HepG2 (cell line): ENCODE results near the gene KIAA0825. TPM values are rescaled to one million over a fixed set of nuclear protein-coding genes. Genes with fewer than 3 reads are reported as not detected.

Experiments
- RAD21 ChIP-seq: fragments of 450-650 bp; formaldehyde crosslinking; IDR thresholded peaks from 2 replicates; pipeline ENCODE4 v1.5.0; 2020; ENCODE audit warnings: mild to moderate bottlenecking
- SETDB1 ChIP-seq: sonication (generic); formaldehyde crosslinking; IDR thresholded peaks from 2 replicates; pipeline ENCODE4 v1.5.1; 2020; ENCODE audit warnings: missing genetic modification reagents, mild to moderate bottlenecking, borderline replicate concordance
- THAP11 ChIP-seq: IDR thresholded peaks from 2 replicates; pipeline ENCODE4 v1.6.1; 2016; ENCODE audit warnings: missing biosample characterization, missing genetic modification reagents
- ZBTB7A ChIP-seq: sonication (generic); formaldehyde crosslinking; IDR thresholded peaks from 2 replicates; pipeline ENCODE4 v1.8.0; 2022; ENCODE audit warnings: mild to moderate bottlenecking, missing genetic modification reagents
- ZBTB8A ChIP-seq: sonication (generic); formaldehyde crosslinking; IDR thresholded peaks from 2 replicates; pipeline ENCODE4 v1.4.0; 2020; ENCODE audit warnings: mild to moderate bottlenecking, low read depth, missing genetic modification reagents, borderline replicate concordance
- ZNF335 ChIP-seq: sonication (generic); formaldehyde crosslinking; IDR thresholded peaks from 2 replicates; pipeline ENCODE4 v1.4.0; 2020; ENCODE audit warnings: missing genetic modification reagents
- ZNF556 ChIP-seq: sonication (generic); formaldehyde crosslinking; IDR thresholded peaks from 2 replicates; pipeline ENCODE4 v1.4.0; 2020; ENCODE audit warnings: mild to moderate bottlenecking, missing genetic modification reagents, borderline replicate concordance
- ZNF788 ChIP-seq: sonication (generic); formaldehyde crosslinking; IDR thresholded peaks from 2 replicates; pipeline ENCODE4 v1.5.0; 2020; ENCODE audit warnings: mild to moderate bottlenecking, missing genetic modification reagents, borderline replicate concordance
- ZNF841 ChIP-seq: sonication (generic); formaldehyde crosslinking; IDR thresholded peaks from 2 replicates; pipeline ENCODE4 v1.8.1; 2023; ENCODE audit warnings: missing genetic modification reagents, borderline replicate concordance
- polyA plus RNA-seq, 8 experiments: library from polyadenylated mRNA; depleted of rRNA in 3 of 8; stranded (reverse) in 7 of 8; unstranded in 1 of 8; fragments of >200 nt; fragmentation: Illumina TruSeq in 4 of 8; extraction: Trizol in 4 of 8; gene quantifications; 2 replicates each; pipeline versions ENCODE4 v1.2.1 to v1.2.3, GENCODE V29; 2011 to 2016; ENCODE audit warnings: low read depth in 4 of 8, missing spikeins in 1 of 8, mixed read lengths in 1 of 8; ENCODE audit not compliant: insufficient read depth in 1 of 8
- total RNA-seq, 5 experiments: library from RNA; depleted of rRNA; stranded (reverse); fragments of >200 nt; fragmentation: Illumina TruSeq; extraction: Trizol; gene quantifications; 2 replicates each; pipeline ENCODE4 v1.2.3, GENCODE V29; 2016; ENCODE audit warnings: low read depth in 1 of 5
- TF ChIP-seq, protein P1 (sequence below): sonication (generic); formaldehyde crosslinking; IDR thresholded peaks from 2 replicates; pipeline ENCODE4 v1.5.1; 2020; ENCODE audit warnings: missing genetic modification reagents, mild to moderate bottlenecking, borderline replicate concordance
- TF ChIP-seq, protein P2 (sequence below): sonication (generic); formaldehyde crosslinking; conservative IDR thresholded peaks from 2 replicates; pipeline ENCODE4 v1.4.0; 2020; ENCODE audit warnings: missing genetic modification reagents
- TF ChIP-seq, protein P3 (sequence below): sonication (generic); IDR thresholded peaks from 2 replicates; pipeline ENCODE4 v1.6.1; 2016; ENCODE audit warnings: low read depth, borderline replicate concordance
- TF ChIP-seq, protein P4 (sequence below): sonication (generic); formaldehyde crosslinking; IDR thresholded peaks from 2 replicates; pipeline ENCODE4 v1.4.0; 2020; ENCODE audit warnings: missing genetic modification reagents, borderline replicate concordance
- TF ChIP-seq, protein P5 (sequence below): sonication (generic); formaldehyde crosslinking; IDR thresholded peaks from 2 replicates; pipeline ENCODE4 v1.8.1; 2023; ENCODE audit warnings: mild to moderate bottlenecking, inconsistent platforms, moderate library complexity, missing genetic modification reagents, borderline replicate concordance

KIAA0825 gene
- total and polyA plus RNA-seq, 2 of the 13 experiments (the other 11 are each of a cell fraction or from before 2014, with no cell fraction given) = 0.05 to 0.51 TPM

DNA sequence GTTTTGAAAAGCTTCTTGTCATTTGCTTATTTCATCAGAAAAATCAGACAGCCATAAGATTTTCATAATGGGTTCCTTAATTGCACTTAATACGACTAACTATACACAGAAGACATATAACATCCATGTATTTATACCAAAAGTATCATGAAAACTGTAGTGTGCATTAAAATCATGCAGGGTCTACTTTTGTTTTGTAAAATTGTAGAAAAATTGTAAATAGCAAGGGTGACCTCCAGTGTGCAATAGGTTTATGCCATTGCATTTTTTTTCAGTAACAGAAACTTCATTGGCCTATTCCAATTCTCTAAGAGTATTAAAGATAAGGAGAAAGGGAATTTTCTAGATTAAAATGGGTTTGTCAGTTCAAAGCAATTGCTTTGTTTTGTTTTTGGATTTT is 307.6 kb downstream of the KIAA0825 start (continued):
- TF ChIP-seq, protein P1, sequence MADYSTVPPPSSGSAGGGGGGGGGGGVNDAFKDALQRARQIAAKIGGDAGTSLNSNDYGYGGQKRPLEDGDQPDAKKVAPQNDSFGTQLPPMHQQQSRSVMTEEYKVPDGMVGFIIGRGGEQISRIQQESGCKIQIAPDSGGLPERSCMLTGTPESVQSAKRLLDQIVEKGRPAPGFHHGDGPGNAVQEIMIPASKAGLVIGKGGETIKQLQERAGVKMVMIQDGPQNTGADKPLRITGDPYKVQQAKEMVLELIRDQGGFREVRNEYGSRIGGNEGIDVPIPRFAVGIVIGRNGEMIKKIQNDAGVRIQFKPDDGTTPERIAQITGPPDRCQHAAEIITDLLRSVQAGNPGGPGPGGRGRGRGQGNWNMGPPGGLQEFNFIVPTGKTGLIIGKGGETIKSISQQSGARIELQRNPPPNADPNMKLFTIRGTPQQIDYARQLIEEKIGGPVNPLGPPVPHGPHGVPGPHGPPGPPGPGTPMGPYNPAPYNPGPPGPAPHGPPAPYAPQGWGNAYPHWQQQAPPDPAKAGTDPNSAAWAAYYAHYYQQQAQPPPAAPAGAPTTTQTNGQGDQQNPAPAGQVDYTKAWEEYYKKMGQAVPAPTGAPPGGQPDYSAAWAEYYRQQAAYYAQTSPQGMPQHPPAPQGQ = no peak
- TF ChIP-seq ZNF788 (no peak), SETDB1 (CRISPR knock-in tag) (no peak), ZNF556 (no peak), ZBTB8A (no peak), THAP11 (CRISPR knock-in tag) (no peak), ZNF841 (CRISPR knock-in tag) (no peak), ZBTB7A (CRISPR knock-in tag) (no peak), ZNF335 (no peak), RAD21 (CRISPR knock-in tag) (no peak)
- TF ChIP-seq, protein P2, sequence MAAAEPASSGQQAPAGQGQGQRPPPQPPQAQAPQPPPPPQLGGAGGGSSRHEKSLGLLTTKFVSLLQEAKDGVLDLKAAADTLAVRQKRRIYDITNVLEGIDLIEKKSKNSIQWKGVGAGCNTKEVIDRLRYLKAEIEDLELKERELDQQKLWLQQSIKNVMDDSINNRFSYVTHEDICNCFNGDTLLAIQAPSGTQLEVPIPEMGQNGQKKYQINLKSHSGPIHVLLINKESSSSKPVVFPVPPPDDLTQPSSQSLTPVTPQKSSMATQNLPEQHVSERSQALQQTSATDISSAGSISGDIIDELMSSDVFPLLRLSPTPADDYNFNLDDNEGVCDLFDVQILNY (CRISPR knock-in tag) = no peak
- TF ChIP-seq, protein P3, sequence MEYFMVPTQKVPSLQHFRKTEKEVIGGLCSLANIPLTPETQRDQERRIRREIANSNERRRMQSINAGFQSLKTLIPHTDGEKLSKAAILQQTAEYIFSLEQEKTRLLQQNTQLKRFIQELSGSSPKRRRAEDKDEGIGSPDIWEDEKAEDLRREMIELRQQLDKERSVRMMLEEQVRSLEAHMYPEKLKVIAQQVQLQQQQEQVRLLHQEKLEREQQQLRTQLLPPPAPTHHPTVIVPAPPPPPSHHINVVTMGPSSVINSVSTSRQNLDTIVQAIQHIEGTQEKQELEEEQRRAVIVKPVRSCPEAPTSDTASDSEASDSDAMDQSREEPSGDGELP = no peak
- TF ChIP-seq, protein P4, sequence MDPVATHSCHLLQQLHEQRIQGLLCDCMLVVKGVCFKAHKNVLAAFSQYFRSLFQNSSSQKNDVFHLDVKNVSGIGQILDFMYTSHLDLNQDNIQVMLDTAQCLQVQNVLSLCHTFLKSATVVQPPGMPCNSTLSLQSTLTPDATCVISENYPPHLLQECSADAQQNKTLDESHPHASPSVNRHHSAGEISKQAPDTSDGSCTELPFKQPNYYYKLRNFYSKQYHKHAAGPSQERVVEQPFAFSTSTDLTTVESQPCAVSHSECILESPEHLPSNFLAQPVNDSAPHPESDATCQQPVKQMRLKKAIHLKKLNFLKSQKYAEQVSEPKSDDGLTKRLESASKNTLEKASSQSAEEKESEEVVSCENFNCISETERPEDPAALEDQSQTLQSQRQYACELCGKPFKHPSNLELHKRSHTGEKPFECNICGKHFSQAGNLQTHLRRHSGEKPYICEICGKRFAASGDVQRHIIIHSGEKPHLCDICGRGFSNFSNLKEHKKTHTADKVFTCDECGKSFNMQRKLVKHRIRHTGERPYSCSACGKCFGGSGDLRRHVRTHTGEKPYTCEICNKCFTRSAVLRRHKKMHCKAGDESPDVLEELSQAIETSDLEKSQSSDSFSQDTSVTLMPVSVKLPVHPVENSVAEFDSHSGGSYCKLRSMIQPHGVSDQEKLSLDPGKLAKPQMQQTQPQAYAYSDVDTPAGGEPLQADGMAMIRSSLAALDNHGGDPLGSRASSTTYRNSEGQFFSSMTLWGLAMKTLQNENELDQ (CRISPR knock-in tag) = no peak
- TF ChIP-seq, protein P5, sequence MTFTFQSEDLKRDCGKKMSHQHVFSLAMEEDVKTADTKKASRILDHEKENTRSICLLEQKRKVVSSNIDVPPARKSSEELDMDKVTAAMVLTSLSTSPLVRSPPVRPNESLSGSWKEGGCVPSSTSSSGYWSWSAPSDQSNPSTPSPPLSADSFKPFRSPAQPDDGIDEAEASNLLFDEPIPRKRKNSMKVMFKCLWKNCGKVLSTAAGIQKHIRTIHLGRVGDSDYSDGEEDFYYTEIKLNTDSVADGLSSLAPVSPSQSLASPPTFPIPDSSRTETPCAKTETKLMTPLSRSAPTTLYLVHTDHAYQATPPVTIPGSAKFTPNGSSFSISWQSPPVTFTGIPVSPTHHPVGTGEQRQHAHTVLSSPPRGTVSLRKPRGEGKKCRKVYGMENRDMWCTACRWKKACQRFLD (CRISPR knock-in tag) = no peak
